ENCODE data around the gene PYGO1. TPM values are rescaled to one million over a fixed set of nuclear protein-coding genes. Genes with fewer than 3 reads are reported as not detected.

The PYGO1 gene
- total RNA-seq, 1 donor from 2014 or later: 0.18 TPM

- no peak for DNase-seq (ENCODE audit: low spot score)
- ATAC-seq: no peak
Measured at GRCh38 chr15:55574096-55574495, 14.0 kb downstream of the PYGO1 start.

DNA sequence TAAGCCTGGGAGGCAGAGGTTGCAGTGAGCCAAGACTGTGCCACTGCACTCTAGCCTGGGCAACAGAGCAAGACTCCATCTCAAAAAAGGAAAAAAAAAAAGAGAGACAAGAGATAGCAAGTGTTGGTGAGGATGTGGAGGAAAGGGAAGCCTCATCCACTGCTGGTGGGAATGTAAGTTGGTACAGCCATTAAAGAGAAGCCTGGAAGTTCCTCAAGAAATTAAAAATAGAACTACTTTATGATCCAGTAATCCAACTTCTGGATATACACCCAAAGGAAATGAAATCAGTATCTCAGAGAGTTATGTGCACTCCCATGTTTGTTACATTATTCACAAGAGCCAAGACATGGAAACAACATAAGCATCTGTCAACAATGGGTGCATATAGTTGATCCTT, 14.9 kb downstream of the PYGO1 start:
- ATAC-seq: no peak
- DNase-seq (ENCODE audit: low spot score): no peak

GRCh38 chr15:55564347-55565145, 23.6 kb downstream of the PYGO1 start:
- ATAC-seq (no peak), DNase-seq (ENCODE audit: low spot score) (no peak)

- ATAC-seq: no peak
- DNase-seq (ENCODE audit: low spot score): no peak
Measured at GRCh38 chr15:55562601-55563000, 25.5 kb downstream of the PYGO1 start.

DNA sequence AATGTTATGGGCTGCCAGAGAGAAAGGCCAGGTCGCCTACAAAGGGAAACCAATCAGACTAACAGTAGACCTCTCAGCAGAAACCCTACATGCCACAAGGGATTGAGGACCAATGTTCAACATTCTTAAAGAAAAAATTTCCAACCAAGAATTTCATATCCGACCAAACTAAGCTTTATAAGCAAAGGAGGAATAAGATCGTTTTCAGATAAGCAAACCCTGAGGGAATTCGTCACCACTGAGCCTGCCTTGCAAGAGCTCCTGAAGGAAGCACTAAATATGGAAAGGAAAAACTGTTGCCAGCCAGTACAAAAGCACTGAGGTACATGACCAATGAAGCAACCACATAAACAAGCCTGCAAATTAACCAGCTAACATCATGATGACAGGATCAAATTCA, 33.1 kb downstream of the PYGO1 start:
- DNase-seq (ENCODE audit: low spot score) (no peak), ATAC-seq (no peak)

DNA sequence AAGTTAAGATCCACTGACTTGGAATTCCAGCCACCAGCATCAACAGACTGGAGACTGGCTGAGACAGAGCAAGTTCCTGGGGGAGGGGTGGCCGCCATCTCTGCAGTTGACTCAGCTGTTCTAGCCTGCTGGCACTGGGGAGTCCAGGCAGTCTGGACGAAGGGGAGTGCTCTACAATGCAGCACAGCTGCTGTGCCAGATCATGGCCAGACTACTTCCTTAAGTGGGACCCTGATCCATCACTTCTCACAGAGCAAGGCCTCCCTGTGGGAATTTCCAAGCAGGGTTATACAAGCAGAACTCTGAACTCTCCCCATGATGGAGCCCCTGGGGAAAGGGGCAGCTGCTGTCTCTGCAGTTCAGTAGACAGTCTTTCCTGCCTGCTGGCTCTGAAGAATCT, 35.2 kb downstream of the PYGO1 start:
- no peak for ATAC-seq
- DNase-seq (ENCODE audit: low spot score): no peak

- ATAC-seq (no peak), DNase-seq (ENCODE audit: low spot score) (no peak)
Measured at GRCh38 chr15:55552451-55552850, 35.7 kb downstream of the PYGO1 start.

DNA sequence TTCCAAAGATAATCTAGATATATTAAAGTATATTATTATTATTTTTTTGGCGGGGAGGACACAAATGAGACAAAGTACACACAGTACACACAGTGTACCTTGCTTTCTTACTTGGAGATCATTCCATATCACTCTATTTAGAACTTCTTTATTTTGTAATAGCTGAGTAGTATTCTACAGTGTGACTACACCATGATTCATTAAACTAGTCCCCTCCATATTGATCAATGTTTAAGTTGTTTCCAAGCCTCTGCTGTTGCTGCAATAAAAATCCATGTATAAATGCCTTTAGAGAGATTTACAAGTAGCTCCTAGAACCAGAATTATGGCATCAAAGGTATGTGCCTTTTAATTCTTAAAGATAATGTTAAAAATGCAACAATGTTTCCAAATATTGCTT, 38.8 kb downstream of the PYGO1 start:
- DNase-seq (ENCODE audit: low spot score) (no peak), ATAC-seq (no peak)

GRCh38 chr15:55546718-55547117, 41.4 kb downstream of the PYGO1 start:
- ATAC-seq: no peak

GRCh38 chr15:55535436-55535835, 52.7 kb downstream of the PYGO1 start:
- ATAC-seq: no peak
- DNase-seq (ENCODE audit: low spot score): no peak

More at GRCh38 chr15:55546718-55547117, 41.4 kb downstream of the PYGO1 start:
- no peak for DNase-seq (ENCODE audit: low spot score)

GRCh38 chr15:55532944-55533343, 55.2 kb downstream of the PYGO1 start:
- ATAC-seq: no peak
- no peak for DNase-seq (ENCODE audit: low spot score)

- DNase-seq (ENCODE audit: low spot score): no peak
- ATAC-seq: no peak
Measured at GRCh38 chr15:55530861-55531313, 57.3 kb downstream of the PYGO1 start.

- no peak for ATAC-seq
Measured at GRCh38 chr15:55528812-55529211, 59.3 kb downstream of the PYGO1 start.

DNA sequence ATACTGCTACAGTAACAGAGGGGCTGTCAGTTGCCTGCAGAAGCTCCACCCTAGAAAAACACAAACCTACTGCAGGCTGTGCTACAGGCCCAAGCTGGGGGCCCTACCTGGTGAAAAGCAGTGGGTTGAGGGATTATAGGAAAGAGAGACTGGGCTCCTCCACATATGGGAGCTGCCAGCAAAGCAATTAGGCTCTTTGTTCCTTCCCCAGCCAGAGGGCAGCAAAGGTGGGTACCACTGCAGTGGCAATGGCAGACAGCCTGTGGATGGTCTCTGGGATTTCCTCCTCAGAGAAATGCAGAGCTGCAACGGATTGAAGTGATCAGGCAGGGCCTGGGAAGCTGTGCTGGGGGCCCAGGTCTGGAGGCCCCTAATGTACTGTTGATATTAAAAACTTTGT, 61.0 kb downstream of the PYGO1 start:
- DNase-seq (ENCODE audit: low spot score): no peak
- ATAC-seq: no peak

More at GRCh38 chr15:55528812-55529211, 59.3 kb downstream of the PYGO1 start:
- no peak for DNase-seq (ENCODE audit: low spot score)

- ATAC-seq (no peak), DNase-seq (ENCODE audit: low spot score) (no peak)
Measured at GRCh38 chr15:55526559-55527036, 61.5 kb downstream of the PYGO1 start.

GRCh38 chr15:55522742-55523450, 65.2 kb downstream of the PYGO1 start:
- ATAC-seq (no peak), DNase-seq (ENCODE audit: low spot score) (no peak)

GRCh38 chr15:55518641-55519040, 69.5 kb downstream of the PYGO1 start:
- DNase-seq (ENCODE audit: low spot score) (no peak), ATAC-seq (no peak)

GRCh38 chr15:55518009-55518408, 70.1 kb downstream of the PYGO1 start:
- ATAC-seq (no peak), DNase-seq (ENCODE audit: low spot score) (no peak)

GRCh38 chr15:55515991-55516776, 72.0 kb downstream of the PYGO1 start:
- no peak for DNase-seq (ENCODE audit: low spot score)

GRCh38 chr15:55515491-55515890, 72.7 kb downstream of the PYGO1 start:
- DNase-seq (ENCODE audit: low spot score) (no peak), ATAC-seq (no peak)

More at GRCh38 chr15:55515991-55516776, 72.0 kb downstream of the PYGO1 start:
- ATAC-seq: no peak

DNA sequence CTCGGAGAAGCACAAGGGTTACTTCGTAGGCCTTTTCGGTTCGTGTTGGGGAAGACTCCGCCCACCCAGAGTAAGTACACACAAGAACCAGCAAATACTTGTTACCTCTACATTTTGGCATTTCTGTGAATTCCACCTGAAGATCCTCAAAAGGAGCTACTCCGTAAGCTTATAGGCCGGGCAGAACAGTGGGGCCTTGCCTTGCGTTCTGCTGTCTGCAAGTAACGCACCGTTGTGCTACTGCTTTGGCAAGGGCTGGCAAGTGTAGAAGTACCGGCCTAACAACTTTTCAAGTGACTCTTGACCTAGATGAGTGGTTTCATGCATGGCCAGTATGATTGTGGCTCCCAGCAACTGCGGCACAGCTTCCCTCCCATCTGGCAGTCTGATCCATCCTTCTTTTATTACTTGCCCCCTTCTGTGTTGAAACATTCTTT, 73.7 kb downstream of the PYGO1 start:
- ATAC-seq (no peak), DNase-seq (ENCODE audit: low spot score) (no peak)

Measured in left lobe of liver (tissue), 2 donors.